B cell (primary cell): ENCODE data around the gene CAMTA1. TPM values are rescaled to one million over a fixed set of nuclear protein-coding genes. Genes with fewer than 3 reads are reported as not detected.

Experiments used
- ATAC-seq: fragments of 200-7000 bp; cut with Tn5 transposase; one replicate; pipeline ENCODE4 v1.10.0; 2021; ENCODE audit warnings: low read depth, mild to moderate bottlenecking, moderate number of reproducible peaks, moderate library complexity
- CTCF ChIA-PET: fragments of 350-600 bp; sonication (Branson Sonifier 250); formaldehyde crosslinking; loops from one replicate; lab custom pipeline; 2021; ENCODE audit warnings: antibody characterized with exemption, inconsistent platforms; lab: Charles Lee
- POLR2A ChIA-PET: fragments of 350-600 bp; sonication (Branson Sonifier 250); formaldehyde crosslinking; loops from one replicate; lab custom pipeline; 2021; ENCODE audit warnings: antibody characterized with exemption; lab: Charles Lee
- DNase-seq: peaks from one replicate; pipeline ENCODE4 v3.0.0; 2013
- H2AFZ ChIP-seq: 2 replicates; pipeline ENCODE4 v1.6.1; 2012; ENCODE audit warnings: mild to moderate bottlenecking, low read depth, low read length; ENCODE audit not compliant: insufficient read depth, poor library complexity, severe bottlenecking
- H3K27ac ChIP-seq, 2 donors: 1 replicate in 1 of 2; 2 replicates in 1 of 2; pipeline ENCODE4 v1.5.1; 2012 to 2013; ENCODE audit warnings: low read length in 2 of 2, mild to moderate bottlenecking in 2 of 2, moderate library complexity in 1 of 2
- H3K27me3 ChIP-seq, 4 experiments: fragments of 200-600 bp in 1 of 4; sonication (generic) in 1 of 4; replicated peaks in 1 of 4; 1 replicate in 2 of 4; 2 replicates in 2 of 4; pipeline versions ENCODE4 v1.6.1 to v1.7.0; 2013 to 2016; ENCODE audit warnings: low read length in 3 of 4, mild to moderate bottlenecking in 2 of 4, mixed read lengths in 1 of 4, moderate library complexity in 1 of 4; ENCODE audit not compliant: insufficient read depth in 4 of 4, control insufficient read depth in 3 of 4; ENCODE audit errors: control extremely low read depth in 1 of 4
- H3K36me3 ChIP-seq, 2 experiments: replicated peaks in 1 of 2; 1 replicate in 1 of 2; 2 replicates in 1 of 2; pipeline versions ENCODE4 v1.6.1 to v1.7.1; 2013; ENCODE audit warnings: low read length in 1 of 2; ENCODE audit not compliant: insufficient read depth in 2 of 2, control insufficient read depth in 1 of 2; ENCODE audit errors: control extremely low read depth in 1 of 2, extremely low read depth in 1 of 2
- H3K4me1 ChIP-seq, 2 donors: fragments of 200-600 bp in 1 of 2; sonication (generic) in 1 of 2; 1 replicate in 1 of 2; 2 replicates in 1 of 2; pipeline versions ENCODE4 v1.5.1 to v1.6.1; 2013 to 2017; ENCODE audit warnings: low read length in 2 of 2; ENCODE audit not compliant: control insufficient read depth in 2 of 2, insufficient read depth in 2 of 2
- H3K4me2 ChIP-seq: replicated peaks from 2 replicates; pipeline ENCODE3; 2012; ENCODE audit warnings: mild to moderate bottlenecking, low read depth, low read length; ENCODE audit not compliant: poor library complexity, severe bottlenecking
- H3K4me3 ChIP-seq, 5 experiments: fragments of 200-600 bp in 1 of 5; sonication (generic) in 1 of 5; 1 replicate in 3 of 5; 2 replicates in 2 of 5; pipeline versions ENCODE4 v1.5.1 to v1.7.0; 2011 to 2016; ENCODE audit warnings: low read length in 4 of 5, mild to moderate bottlenecking in 4 of 5, low read depth in 2 of 5, control low read depth in 1 of 5, moderate library complexity in 1 of 5; ENCODE audit not compliant: insufficient read depth in 1 of 5; ENCODE audit errors: control extremely low read depth in 1 of 5, extremely low read depth in 1 of 5
- H3K79me2 ChIP-seq: fragments of 200-600 bp; sonication (generic); one replicate; pipeline ENCODE4 v1.6.0; 2016; ENCODE audit warnings: low read length; ENCODE audit not compliant: control insufficient read depth, insufficient read depth
- H3K9ac ChIP-seq: fragments of 200-600 bp; sonication (generic); 2 replicates; pipeline ENCODE4 v1.6.1; 2017; ENCODE audit warnings: mild to moderate bottlenecking, low read length, moderate library complexity
- H3K9me3 ChIP-seq, 3 donors: one replicate each; pipeline versions ENCODE4 v1.6.1 to v1.7.1; 2013; ENCODE audit warnings: low read length in 2 of 3; ENCODE audit not compliant: control insufficient read depth in 2 of 3, insufficient read depth in 1 of 3; ENCODE audit errors: control extremely low read depth in 1 of 3
- H4K20me1 ChIP-seq: 2 replicates; pipeline ENCODE4 v1.6.0; 2012; ENCODE audit warnings: mild to moderate bottlenecking, low read length; ENCODE audit not compliant: insufficient read depth, control insufficient read depth, poor library complexity, severe bottlenecking
- H3K27ac Mint-ChIP-seq: one replicate; pipeline ENCODE4 v1.8.0; 2021; ENCODE audit warnings: mixed read lengths
- H3K27me3 Mint-ChIP-seq: one replicate; pipeline ENCODE4 v1.8.0; 2021; ENCODE audit warnings: mixed read lengths
- H3K4me1 Mint-ChIP-seq: one replicate; pipeline ENCODE4 v1.8.0; 2021; ENCODE audit warnings: mixed read lengths
- H3K4me3 Mint-ChIP-seq: one replicate; pipeline ENCODE4 v1.8.0; 2021; ENCODE audit warnings: mixed read lengths
- H3K9me3 Mint-ChIP-seq: one replicate; pipeline ENCODE4 v1.8.0; 2022; ENCODE audit warnings: mixed read lengths; ENCODE audit not compliant: insufficient read depth
- CTCF ChIP-seq: fragments of 200-600 bp; IDR thresholded peaks from one replicate; pipeline ENCODE4 v1.8.0; 2022; ENCODE audit warnings: antibody characterized with exemption, mild to moderate bottlenecking
- EZH2 ChIP-seq: IDR thresholded peaks from 2 replicates; pipeline ENCODE4 v1.6.1; 2012; ENCODE audit warnings: borderline replicate concordance, low read depth, mild to moderate bottlenecking, moderate library complexity, low read length; ENCODE audit not compliant: insufficient read depth, poor library complexity, severe bottlenecking
- WGBS: methylation state at CpG from one replicate; pipeline ENCODE4 v1.1.5; 2013; ENCODE audit warnings: missing lambda C conversion rate; ENCODE audit not compliant: insufficient coverage; 5-methylcytosine and 5-hydroxymethylcytosine counted together
- intact Hi-C: fragments of 100-400 bp; cut with micrococcal nuclease; formaldehyde crosslinking; loops from one replicate; pipeline ENCODE4 v1.10.0; 2022
- polyA plus RNA-seq: library from polyadenylated mRNA; depleted of rRNA; stranded (reverse); fragments of >200 nt; gene quantifications from 2 replicates; pipeline ENCODE4 v1.2.3, GENCODE V29; 2012
- total RNA-seq, 2 donors: library from RNA; stranded (reverse); fragments of 120-200 nt in 1 of 2; gene quantifications; 1 replicate in 1 of 2; 2 replicates in 1 of 2; pipeline versions ENCODE4 v1.2.3 to v1.2.4, GENCODE V29; 2013 to 2022

Gene CAMTA1
- total and polyA plus RNA-seq, 2 donors (not counting 1 experiment from before 2014, with no cell fraction given), result 42.2 to 45.7 TPM

GRCh38 chr1:7375329-7375728 is 590.1 kb downstream of the CAMTA1 start:
- Histone ChIP-seq H3K27ac (no peak overlapping the region), H3K27me3 (peaks cover 0 to 4% (median 0%) of the 10 kb centered on the region in 4 experiments), H4K20me1 (no peaks in the 10 kb centered on the region), H3K4me2 (no peak overlapping the region), H2AFZ (no peak overlapping the region), H3K4me1 (no peaks in the 10 kb centered on the region), H3K4me3 (no peak overlapping the region), H3K79me2 (no peaks in the 10 kb centered on the region), H3K9me3 (no peaks in the 10 kb centered on the region), H3K36me3 (no peaks in the 10 kb centered on the region), H3K9ac (no peak overlapping the region)
- Mint-ChIP-seq H3K9me3 (no peaks in the 10 kb centered on the region), H3K27ac (no peak overlapping the region), H3K4me3 (no peak overlapping the region), H3K27me3 (peaks cover 13% of the 10 kb centered on the region), H3K4me1 (no peaks in the 10 kb centered on the region)
- TF ChIP-seq CTCF (no peak), EZH2 (no peak)
- ChIA-PET POLR2A (no interaction called here), CTCF (no interaction called here)
- WGBS, result 91% methylated on average over 6 of the region's 7 CpGs
- intact Hi-C loops, result no loop called here
- ATAC-seq (no peak), DNase-seq (no peak)

- TF ChIP-seq EZH2 (no peak), CTCF (no peak)
- POLR2A ChIA-PET, result no interaction called here
- Histone ChIP-seq H3K9ac (no peak overlapping the region), H4K20me1 (no peaks in the 10 kb centered on the region), H3K4me2 (no peak overlapping the region), H3K79me2 (no peaks in the 10 kb centered on the region), H3K27ac (no peak overlapping the region), H2AFZ (no peak overlapping the region), H3K27me3 (peaks cover 0 to 4% (median 0%) of the 10 kb centered on the region in 4 experiments), H3K4me3 (no peak overlapping the region), H3K36me3 (no peaks in the 10 kb centered on the region), H3K4me1 (no peaks in the 10 kb centered on the region), H3K9me3 (no peaks in the 10 kb centered on the region)
- intact Hi-C loops, result no loop called here
- no peak for DNase-seq
- ATAC-seq, result no peak
- Mint-ChIP-seq H3K27me3 (peaks cover 13% of the 10 kb centered on the region), H3K4me1 (no peaks in the 10 kb centered on the region), H3K9me3 (no peaks in the 10 kb centered on the region), H3K4me3 (no peak overlapping the region), H3K27ac (no peak overlapping the region)
- CTCF ChIA-PET, result no interaction called here
- WGBS, result 80% methylated on average over 7 of the region's 9 CpGs
These were observed 590.8 kb downstream of the CAMTA1 start for GRCh38 chr1:7375781-7376660.
